WTC11 (cell line): ENCODE results near the gene SYNRG.

Experiments used
- MLX ChIP-seq: sonication (generic); formaldehyde crosslinking; IDR thresholded peaks from 2 replicates; pipeline ENCODE4 v1.8.1; 2023; ENCODE audit warnings: mild to moderate bottlenecking, missing genetic modification reagents, moderate library complexity
- MYBL2 ChIP-seq: sonication (generic); formaldehyde crosslinking; IDR thresholded peaks from 2 replicates; pipeline ENCODE4 v1.8.1; 2023; ENCODE audit warnings: mild to moderate bottlenecking, moderate library complexity, missing genetic modification reagents
- TF ChIP-seq, protein P1 (sequence below): fragments of 200-600 bp; IDR thresholded peaks from 2 replicates; pipeline ENCODE4 v1.8.0; 2022; ENCODE audit warnings: antibody characterized with exemption

DNA sequence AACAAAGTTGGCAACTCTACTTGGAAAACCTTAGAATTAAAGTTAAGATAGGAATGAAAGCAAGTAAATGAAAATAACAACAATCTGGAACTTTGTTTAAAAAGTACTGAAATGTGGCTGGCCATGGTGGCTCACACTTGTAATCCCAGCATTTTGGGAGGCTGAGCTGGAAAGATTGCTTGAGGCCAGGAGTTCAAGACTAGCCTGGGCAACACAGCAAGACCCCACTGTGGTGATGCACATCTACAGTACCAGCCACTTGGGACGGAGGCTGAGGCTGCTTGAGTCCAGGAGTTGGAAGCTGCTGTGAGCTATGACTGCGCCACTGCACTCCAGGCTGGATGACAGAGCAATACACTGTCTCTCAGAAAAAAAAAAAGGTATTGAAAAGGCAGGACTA, 51.7 kb downstream of the SYNRG start:
- TF ChIP-seq, protein P1, sequence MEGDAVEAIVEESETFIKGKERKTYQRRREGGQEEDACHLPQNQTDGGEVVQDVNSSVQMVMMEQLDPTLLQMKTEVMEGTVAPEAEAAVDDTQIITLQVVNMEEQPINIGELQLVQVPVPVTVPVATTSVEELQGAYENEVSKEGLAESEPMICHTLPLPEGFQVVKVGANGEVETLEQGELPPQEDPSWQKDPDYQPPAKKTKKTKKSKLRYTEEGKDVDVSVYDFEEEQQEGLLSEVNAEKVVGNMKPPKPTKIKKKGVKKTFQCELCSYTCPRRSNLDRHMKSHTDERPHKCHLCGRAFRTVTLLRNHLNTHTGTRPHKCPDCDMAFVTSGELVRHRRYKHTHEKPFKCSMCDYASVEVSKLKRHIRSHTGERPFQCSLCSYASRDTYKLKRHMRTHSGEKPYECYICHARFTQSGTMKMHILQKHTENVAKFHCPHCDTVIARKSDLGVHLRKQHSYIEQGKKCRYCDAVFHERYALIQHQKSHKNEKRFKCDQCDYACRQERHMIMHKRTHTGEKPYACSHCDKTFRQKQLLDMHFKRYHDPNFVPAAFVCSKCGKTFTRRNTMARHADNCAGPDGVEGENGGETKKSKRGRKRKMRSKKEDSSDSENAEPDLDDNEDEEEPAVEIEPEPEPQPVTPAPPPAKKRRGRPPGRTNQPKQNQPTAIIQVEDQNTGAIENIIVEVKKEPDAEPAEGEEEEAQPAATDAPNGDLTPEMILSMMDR = no peak
- TF ChIP-seq MLX (CRISPR knock-in tag) = no peak
- TF ChIP-seq MYBL2 (CRISPR knock-in tag) = no peak
